NCI-H146 treated with DMSO at 0.1 percent for 48 hours (cell line): ENCODE results near the gene CWC25.

Experiments used
- DNase-seq: peaks from one replicate; lab custom pipeline; 2025; ENCODE audit not compliant: unreplicated experiment; lab: John Stamatoyannopoulos, UW

Gene CWC25

DNA sequence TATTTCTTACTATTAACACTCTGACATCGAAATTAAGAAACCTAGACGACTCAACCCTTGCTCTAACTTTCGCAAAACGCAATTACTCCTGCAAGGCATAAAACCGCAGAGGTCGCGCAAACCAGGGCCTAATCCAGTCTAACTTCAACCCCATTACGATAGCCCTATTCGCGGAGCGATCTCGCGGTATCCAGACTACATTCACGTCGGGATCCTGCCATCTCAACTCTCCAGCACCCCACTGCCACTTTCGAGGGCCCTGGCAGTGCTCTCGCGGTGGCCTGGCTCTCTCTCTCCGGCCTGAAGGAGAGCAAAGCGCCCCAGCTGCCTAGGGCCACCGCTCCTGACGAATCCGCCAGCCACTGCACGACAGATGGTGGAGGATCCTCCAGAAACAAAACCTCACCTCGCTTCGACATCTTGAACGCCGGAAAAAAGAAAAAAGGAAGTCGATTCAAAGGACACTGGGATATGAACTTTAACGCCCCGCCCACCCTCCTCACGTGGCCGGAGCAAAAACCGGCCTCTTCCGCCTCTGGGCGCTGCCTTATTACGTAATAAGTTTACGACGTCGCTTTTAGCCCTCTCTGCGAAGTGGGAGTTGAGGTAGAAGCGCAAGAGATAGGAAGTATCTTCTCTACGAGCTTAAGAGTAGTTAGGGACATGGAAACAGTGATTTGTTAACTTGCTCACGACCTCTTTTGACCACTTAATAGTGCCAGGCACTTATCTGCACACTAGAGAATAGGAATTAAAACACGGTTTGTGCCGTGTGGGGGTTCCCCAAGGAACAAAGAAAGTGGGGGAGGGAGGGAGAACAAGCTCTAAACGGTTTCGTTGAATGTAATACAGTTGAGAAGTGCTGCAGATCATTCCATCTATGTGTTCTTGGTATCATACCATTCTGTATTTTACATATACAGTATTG, 28.4 kb upstream of the CWC25 start, which contains the start of gene RPL23:
Gene RPL23, minus strand, starts transcription at position 430 of the 928 bp plus-strand sequence. Its CDS starts 11 bp downstream, at position 419.
- peak; percentile 94 for DNase-seq

DNA sequence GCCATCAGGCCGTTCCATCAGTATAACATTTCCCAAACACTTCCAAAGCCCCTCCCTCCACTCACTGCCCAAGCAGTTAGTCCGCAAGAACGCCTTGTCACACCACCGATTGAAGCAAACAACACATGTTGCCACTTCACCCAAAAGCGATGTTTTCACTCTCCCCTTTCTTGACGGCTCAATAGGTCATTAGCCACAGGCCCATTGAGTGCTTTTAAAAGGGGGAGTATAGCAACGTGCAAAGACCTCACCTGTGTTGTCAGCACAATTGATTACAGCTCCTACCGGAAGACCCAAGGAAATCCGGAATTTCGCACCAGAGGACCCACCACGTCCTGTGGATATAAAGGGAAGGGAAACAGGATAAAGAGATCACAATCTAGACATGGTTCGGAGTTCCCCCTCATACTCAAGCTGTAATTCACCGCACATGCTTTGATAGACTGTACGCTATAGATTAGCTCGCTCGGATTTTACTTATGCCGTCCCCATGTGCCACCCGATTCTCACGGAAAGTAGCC, 27.7 kb upstream of the CWC25 start:
- DNase-seq: no peak

- no peak for DNase-seq
These were observed 26.3 kb upstream of the CWC25 start for GRCh38 chr17:38851434-38851833.

GRCh38 chr17:38850374-38850773, 25.3 kb upstream of the CWC25 start:
- no peak for DNase-seq

GRCh38 chr17:38848939-38849605, 24.0 kb upstream of the CWC25 start:
- DNase-seq: no peak

GRCh38 chr17:38848557-38848891, 23.4 kb upstream of the CWC25 start:
- DNase-seq: no peak

- no peak for DNase-seq
These were observed 19.2 kb upstream of the CWC25 start for GRCh38 chr17:38844261-38844757.

- no peak for DNase-seq
These were observed 684 bp upstream of the CWC25 start for GRCh38 chr17:38825762-38826247.

GRCh38 chr17:38815576-38816193, 9.4 kb downstream of the CWC25 start:
- DNase-seq: no peak

- DNase-seq: no peak
These were observed 15.3 kb downstream of the CWC25 start for GRCh38 chr17:38809828-38810227.

DNA sequence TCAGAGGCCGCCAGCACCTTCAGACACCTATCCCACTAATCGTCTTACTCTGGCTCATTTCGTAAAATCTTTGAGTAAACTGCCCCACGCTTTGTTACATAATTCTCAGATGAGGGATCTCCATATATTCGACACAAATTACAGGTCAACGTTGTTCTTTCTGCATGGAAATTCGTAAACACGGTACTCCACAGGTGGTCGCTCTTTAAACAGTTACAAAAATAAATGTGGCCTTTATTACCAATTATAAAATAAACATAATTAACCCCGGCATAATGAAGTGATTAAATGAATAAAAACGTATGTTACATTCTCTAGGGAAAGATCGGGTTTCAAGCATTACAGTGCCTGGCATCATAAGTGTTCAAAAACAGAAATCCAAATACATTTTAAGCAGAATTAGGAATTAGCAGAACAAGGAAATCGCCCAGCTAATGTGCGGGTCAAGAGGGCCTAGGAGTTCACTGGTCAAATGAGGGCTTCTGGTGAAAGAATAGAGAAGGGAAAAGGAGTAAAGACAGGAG, 24.8 kb downstream of the CWC25 start:
- peak; percentile 65 for DNase-seq

GRCh38 chr17:38799501-38800236, 25.5 kb downstream of the CWC25 start, which contains the start of gene PIP4K2B:
TSS of gene PIP4K2B (minus strand) at chr17:38799556. CDS start at chr17:38799424, 132 bp downstream.
- DNase-seq: peak; percentile 94

DNA sequence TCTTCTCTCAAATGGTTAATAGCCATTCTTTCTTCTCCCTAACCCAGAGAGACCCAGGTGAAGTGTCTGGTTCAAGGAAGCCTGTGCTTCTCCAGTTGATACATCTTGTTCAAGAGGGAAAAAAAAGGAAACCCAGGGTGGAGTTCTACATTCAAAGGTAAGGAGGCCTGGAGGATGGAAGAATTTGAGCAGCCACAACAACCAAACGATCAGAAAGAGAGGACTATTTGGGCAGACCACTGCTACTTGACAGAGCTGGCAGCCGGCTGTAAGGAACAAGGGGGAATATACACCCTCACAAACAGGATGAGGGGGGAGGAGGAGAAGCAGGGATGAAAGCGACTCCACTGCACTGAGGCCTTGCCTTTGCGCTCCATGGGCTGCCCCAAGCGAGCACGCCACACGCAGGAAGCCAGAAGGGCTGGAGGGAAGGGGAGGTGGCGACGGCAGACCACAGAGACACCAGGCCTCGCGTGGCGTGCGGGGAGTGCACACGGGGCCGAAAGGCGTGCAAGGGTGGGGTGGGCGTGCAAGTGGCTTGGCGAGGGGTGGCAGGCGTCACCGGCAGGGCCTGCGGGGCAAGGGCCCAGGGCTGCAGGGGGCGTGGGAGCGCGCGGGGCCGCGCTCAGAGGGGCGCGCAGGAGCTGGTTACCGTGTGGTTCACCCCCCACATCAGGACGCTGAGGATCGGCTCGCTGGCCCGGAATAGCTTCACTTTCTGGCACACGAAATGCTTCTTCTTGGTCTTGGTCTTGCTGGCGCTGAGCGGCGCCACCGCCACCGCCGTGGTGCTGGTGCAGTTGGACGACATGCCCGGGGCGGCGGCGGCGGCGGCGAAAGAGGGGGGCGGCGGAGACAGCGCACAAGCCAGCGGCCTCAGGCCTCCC, 26.3 kb downstream of the CWC25 start:
- DNase-seq: no peak

DNA sequence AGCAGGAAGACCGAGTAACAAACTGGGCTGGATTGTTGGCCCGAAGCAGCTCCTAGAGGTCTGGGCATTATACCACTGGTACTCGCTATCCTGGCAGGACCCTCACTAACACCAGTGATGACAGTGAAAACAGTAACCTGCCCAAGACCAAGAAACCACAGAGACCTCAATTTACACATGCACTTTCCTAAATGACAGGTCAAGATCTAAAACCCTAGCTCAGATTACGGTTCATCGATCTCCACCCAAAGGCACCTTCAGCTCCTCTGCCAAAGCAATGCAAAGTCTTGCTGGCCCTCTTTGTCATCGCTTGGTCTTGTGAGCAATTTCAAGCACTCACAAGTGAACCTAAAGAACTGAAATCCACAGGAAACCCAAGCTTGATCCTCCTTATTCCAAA, 27.3 kb downstream of the CWC25 start:
- no peak for DNase-seq

DNA sequence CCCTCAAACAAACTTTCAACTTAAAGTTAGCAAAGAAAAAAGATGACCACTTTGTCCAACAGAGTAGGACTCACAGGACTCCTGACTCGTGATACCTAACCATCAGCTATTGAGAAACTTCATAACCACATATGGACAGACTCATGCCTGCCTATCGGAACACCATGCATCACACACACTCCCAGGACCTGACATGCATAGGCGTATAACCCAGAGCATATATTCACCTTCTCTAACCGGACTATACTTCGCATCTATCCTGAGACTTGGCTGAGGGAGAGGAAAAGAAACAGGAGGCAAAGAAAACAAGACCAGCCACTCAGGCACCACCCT, 28.0 kb downstream of the CWC25 start:
- DNase-seq: no peak

GRCh38 chr17:38796451-38797157, 28.5 kb downstream of the CWC25 start:
- no peak for DNase-seq

DNA sequence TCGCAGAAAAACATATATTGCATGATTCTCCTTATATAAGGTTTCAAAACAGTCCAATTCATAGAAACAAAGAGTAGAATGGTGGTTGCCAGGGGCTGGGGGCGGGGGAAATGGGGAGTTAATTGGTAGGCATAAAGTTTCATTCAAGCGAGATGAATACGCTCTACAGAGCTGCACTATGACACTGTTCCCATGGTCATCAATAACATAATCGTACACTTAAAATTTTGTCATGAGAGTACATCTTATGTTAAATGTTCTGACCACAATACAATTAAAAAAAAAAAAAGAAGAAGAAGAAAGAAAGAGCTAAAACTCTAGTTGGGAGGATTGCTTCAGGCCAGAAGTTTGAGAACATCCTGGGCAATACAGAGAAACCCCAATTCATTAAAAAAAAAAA, 30.9 kb downstream of the CWC25 start:
- no peak for DNase-seq

- no peak for DNase-seq
These were observed 34.0 kb downstream of the CWC25 start for GRCh38 chr17:38791162-38791561.
